HepG2 (cell line): ENCODE results near the gene DNAL4. TPM values are rescaled to one million over a fixed set of nuclear protein-coding genes. Genes with fewer than 3 reads are reported as not detected.

Experiments used
- DPF2 ChIP-seq: sonication (generic); formaldehyde crosslinking; IDR thresholded peaks from 2 replicates; pipeline ENCODE4 v1.4.0; 2020; ENCODE audit warnings: mild to moderate bottlenecking, low read depth, missing genetic modification reagents, borderline replicate concordance
- FOXA3 ChIP-seq: IDR thresholded peaks from 2 replicates; pipeline ENCODE4 v1.6.1; 2016; ENCODE audit warnings: missing genetic modification reagents, missing compliant biosample characterization
- GABPA ChIP-seq, 2 experiments: IDR thresholded peaks; 2 replicates each; pipeline ENCODE4 v1.6.1; 2011 to 2016; ENCODE audit warnings: low read depth in 2 of 2, low read length in 1 of 2, missing biosample characterization in 1 of 2, missing genetic modification characterization in 1 of 2
- HNRNPL ChIP-seq: fragments of 200-400 bp; formaldehyde crosslinking; IDR thresholded peaks from 2 replicates; pipeline ENCODE4 v1.6.1; 2017; ENCODE audit warnings: mild to moderate bottlenecking, low read depth, low read length
- NCOA2 ChIP-seq: sonication (generic); formaldehyde crosslinking; IDR thresholded peaks from 2 replicates; pipeline ENCODE4 v1.8.0; 2022; ENCODE audit warnings: inconsistent platforms
- NCOA5 ChIP-seq: sonication (generic); formaldehyde crosslinking; IDR thresholded peaks from 2 replicates; pipeline ENCODE4 v1.4.0; 2020; ENCODE audit warnings: missing genetic modification reagents
- PPARG ChIP-seq: conservative IDR thresholded peaks from 2 replicates; pipeline ENCODE4 v1.6.1; 2016; ENCODE audit warnings: missing biosample characterization, missing genetic modification reagents
- RBM39 ChIP-seq: fragments of 200-400 bp; formaldehyde crosslinking; IDR thresholded peaks from one replicate; pipeline ENCODE4 v1.6.1; 2018; ENCODE audit warnings: antibody characterized with exemption, mild to moderate bottlenecking, low read depth, low read length; ENCODE audit not compliant: poor library complexity, severe bottlenecking
- REST ChIP-seq, 2 experiments: IDR thresholded peaks; 2 replicates each; pipeline ENCODE4 v1.6.1; 2011 to 2012; ENCODE audit warnings: low read length in 2 of 2, borderline replicate concordance in 1 of 2, low read depth in 1 of 2, mild to moderate bottlenecking in 1 of 2, moderate library complexity in 1 of 2
- SIN3A ChIP-seq: IDR thresholded peaks from 2 replicates; pipeline ENCODE4 v1.6.1; 2011; ENCODE audit warnings: low read depth, mild to moderate bottlenecking, control low read depth, low read length, borderline replicate concordance
- SNRNP70 ChIP-seq: fragments of 200-400 bp; formaldehyde crosslinking; IDR thresholded peaks from 2 replicates; pipeline ENCODE4 v1.6.1; 2017; ENCODE audit warnings: mild to moderate bottlenecking, low read depth, low read length, moderate library complexity
- STAT6 ChIP-seq: sonication (generic); formaldehyde crosslinking; IDR thresholded peaks from 2 replicates; pipeline ENCODE4 v1.4.0; 2020; ENCODE audit warnings: missing genetic modification reagents, mild to moderate bottlenecking, borderline replicate concordance
- YEATS2 ChIP-seq: sonication (generic); formaldehyde crosslinking; IDR thresholded peaks from 2 replicates; pipeline ENCODE4 v1.4.0; 2020; ENCODE audit warnings: missing genetic modification reagents, borderline replicate concordance
- ZNF441 ChIP-seq: sonication (generic); formaldehyde crosslinking; IDR thresholded peaks from 2 replicates; pipeline ENCODE4 v1.7.0; 2021; ENCODE audit warnings: missing genetic modification reagents, borderline replicate concordance
- ZNF501 ChIP-seq: sonication (generic); formaldehyde crosslinking; IDR thresholded peaks from 2 replicates; pipeline ENCODE4 v1.5.1; 2020; ENCODE audit warnings: mild to moderate bottlenecking, moderate library complexity, missing genetic modification reagents
- ZNF567 ChIP-seq: sonication (generic); formaldehyde crosslinking; IDR thresholded peaks from 2 replicates; pipeline ENCODE4 v1.8.1; 2023; ENCODE audit warnings: mild to moderate bottlenecking, missing genetic modification reagents, borderline replicate concordance
- ZNF605 ChIP-seq: sonication (generic); formaldehyde crosslinking; IDR thresholded peaks from 2 replicates; pipeline ENCODE4 v1.8.0; 2022; ENCODE audit warnings: mild to moderate bottlenecking, missing genetic modification reagents
- ZNF775 ChIP-seq: sonication (generic); formaldehyde crosslinking; IDR thresholded peaks from 2 replicates; pipeline ENCODE4 v1.4.0; 2020; ENCODE audit warnings: missing genetic modification reagents, mild to moderate bottlenecking, moderate library complexity, borderline replicate concordance
- ZSCAN21 ChIP-seq: sonication (generic); formaldehyde crosslinking; IDR thresholded peaks from 2 replicates; pipeline ENCODE4 v1.8.0; 2022; ENCODE audit warnings: mild to moderate bottlenecking, missing genetic modification reagents, moderate library complexity, borderline replicate concordance
- polyA plus RNA-seq, 8 experiments: library from polyadenylated mRNA; depleted of rRNA in 3 of 8; stranded (reverse) in 7 of 8; unstranded in 1 of 8; fragments of >200 nt; fragmentation: Illumina TruSeq in 4 of 8; extraction: Trizol in 4 of 8; gene quantifications; 2 replicates each; pipeline versions ENCODE4 v1.2.1 to v1.2.3, GENCODE V29; 2011 to 2016; ENCODE audit warnings: low read depth in 4 of 8, missing spikeins in 1 of 8, mixed read lengths in 1 of 8; ENCODE audit not compliant: insufficient read depth in 1 of 8
- total RNA-seq, 5 experiments: library from RNA; depleted of rRNA; stranded (reverse); fragments of >200 nt; fragmentation: Illumina TruSeq; extraction: Trizol; gene quantifications; 2 replicates each; pipeline ENCODE4 v1.2.3, GENCODE V29; 2016; ENCODE audit warnings: low read depth in 1 of 5
- TF ChIP-seq, protein P1 (sequence below): sonication (generic); formaldehyde crosslinking; IDR thresholded peaks from 2 replicates; pipeline ENCODE4 v1.5.0; 2020; ENCODE audit warnings: mild to moderate bottlenecking, missing genetic modification reagents

DNAL4 gene
- total and polyA plus RNA-seq, 2 of the 13 experiments (the other 11 are each of a cell fraction or from before 2014, with no cell fraction given), result 8.0 to 10.7 TPM

GRCh38 chr22:38766076-38766777 lies 27.7 kb downstream of the DNAL4 start (continued):
- TF ChIP-seq ZSCAN21 (CRISPR knock-in tag), result no peak
- no peak for TF ChIP-seq DPF2 (CRISPR knock-in tag)
- TF ChIP-seq ZNF501 (CRISPR knock-in tag), result peak; percentile 67; the same call in 1 of the 2 replicates
- TF ChIP-seq ZNF775 (CRISPR knock-in tag), result no peak
- 0 out of 2 replicates have a peak, but pooled peaks have one; percentile 47 for TF ChIP-seq ZNF567 (CRISPR knock-in tag)
- TF ChIP-seq, protein P1, sequence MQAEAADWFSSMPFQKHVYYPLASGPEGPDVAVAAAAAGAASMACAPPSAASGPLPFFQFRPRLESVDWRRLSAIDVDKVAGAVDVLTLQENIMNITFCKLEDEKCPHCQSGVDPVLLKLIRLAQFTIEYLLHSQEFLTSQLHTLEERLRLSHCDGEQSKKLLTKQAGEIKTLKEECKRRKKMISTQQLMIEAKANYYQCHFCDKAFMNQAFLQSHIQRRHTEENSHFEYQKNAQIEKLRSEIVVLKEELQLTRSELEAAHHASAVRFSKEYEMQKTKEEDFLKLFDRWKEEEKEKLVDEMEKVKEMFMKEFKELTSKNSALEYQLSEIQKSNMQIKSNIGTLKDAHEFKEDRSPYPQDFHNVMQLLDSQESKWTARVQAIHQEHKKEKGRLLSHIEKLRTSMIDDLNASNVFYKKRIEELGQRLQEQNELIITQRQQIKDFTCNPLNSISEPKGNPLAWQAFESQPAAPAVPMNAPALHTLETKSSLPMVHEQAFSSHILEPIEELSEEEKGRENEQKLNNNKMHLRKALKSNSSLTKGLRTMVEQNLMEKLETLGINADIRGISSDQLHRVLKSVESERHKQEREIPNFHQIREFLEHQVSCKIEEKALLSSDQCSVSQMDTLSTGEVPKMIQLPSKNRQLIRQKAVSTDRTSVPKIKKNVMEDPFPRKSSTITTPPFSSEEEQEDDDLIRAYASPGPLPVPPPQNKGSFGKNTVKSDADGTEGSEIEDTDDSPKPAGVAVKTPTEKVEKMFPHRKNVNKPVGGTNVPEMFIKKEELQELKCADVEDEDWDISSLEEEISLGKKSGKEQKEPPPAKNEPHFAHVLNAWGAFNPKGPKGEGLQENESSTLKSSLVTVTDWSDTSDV (CRISPR knock-in tag), result no peak
- TF ChIP-seq NCOA5 (CRISPR knock-in tag), result no peak
- peak; percentile 83; the same call in 1 of the 2 replicates for TF ChIP-seq HNRNPL
- no peak for TF ChIP-seq PPARG (CRISPR knock-in tag)
- no peak for TF ChIP-seq GABPA (IDR thresholded peaks at IDR 0.05; ENCODE audit: low read depth, low read length)
- TF ChIP-seq GABPA (CRISPR knock-in tag; IDR thresholded peaks at IDR 0.05; ENCODE audit: low read depth), result no peak
- TF ChIP-seq STAT6, result no peak
- TF ChIP-seq NCOA2 (CRISPR knock-in tag), result no peak
- no peak for TF ChIP-seq ZNF441 (CRISPR knock-in tag)
- TF ChIP-seq FOXA3, result 0 out of 2 replicates have a peak, but pooled peaks have one; percentile 33
- no peak for TF ChIP-seq ZNF605
- peak; percentile 53; the same call in 1 of the 2 replicates for TF ChIP-seq YEATS2
- no peak for TF ChIP-seq SNRNP70
- no peak for TF ChIP-seq SIN3A
- no peak for TF ChIP-seq RBM39
- TF ChIP-seq REST (IDR thresholded peaks at IDR 0.05; ENCODE audit: borderline replicate concordance in 1 of 2, low read depth in 1 of 2, low read length in 2 of 2), result no peak
